Fibroblast of skin of left biceps (primary cell): ENCODE data around the gene KCNK1.

Experiments
- DNase-seq, 2 experiments: peaks; one replicate each; pipeline ENCODE4 v3.0.0-alpha.2; 2013; ENCODE audit warnings: low read depth in 2 of 2

The KCNK1 gene

DNA sequence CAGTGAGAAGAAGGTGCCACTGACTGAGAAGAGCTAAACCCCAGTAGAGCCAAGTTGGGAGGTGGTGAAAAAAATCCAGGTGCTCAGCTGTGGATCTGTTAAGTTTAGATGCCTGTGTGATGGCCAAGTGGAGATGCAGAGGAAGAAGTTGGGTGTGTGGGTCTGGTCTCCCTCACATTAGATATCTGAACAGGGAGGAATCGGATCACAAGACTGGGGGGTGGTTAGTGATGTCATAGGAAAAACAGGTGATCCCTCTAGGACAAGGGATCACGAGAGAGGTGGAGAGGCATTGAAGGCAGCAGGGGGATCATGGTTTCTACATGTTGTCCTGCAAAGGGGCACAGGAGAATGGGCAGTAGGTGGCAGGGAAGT lies 22.6 kb downstream of the KCNK1 start:
- DNase-seq, result no peak

DNA sequence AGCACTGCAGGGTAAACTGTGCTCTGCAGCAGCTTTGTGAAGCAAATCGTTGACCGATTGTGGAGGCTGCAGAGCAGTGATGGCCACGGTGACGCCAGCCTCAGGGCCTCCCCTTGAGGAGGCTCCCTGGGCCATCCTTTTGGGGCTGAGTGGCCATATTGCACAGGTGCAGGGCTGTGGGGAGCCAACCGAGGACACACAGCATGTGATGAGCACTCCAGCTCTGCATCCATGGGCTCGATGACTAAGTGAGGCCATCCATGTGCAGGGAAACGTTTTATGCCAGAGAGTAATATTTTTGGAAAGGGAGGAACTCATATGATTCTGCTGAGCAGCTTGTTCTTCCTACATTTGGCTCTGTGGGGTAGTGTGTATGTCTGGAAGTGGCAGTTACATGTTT lies 24.6 kb downstream of the KCNK1 start:
- DNase-seq, result no peak

DNA sequence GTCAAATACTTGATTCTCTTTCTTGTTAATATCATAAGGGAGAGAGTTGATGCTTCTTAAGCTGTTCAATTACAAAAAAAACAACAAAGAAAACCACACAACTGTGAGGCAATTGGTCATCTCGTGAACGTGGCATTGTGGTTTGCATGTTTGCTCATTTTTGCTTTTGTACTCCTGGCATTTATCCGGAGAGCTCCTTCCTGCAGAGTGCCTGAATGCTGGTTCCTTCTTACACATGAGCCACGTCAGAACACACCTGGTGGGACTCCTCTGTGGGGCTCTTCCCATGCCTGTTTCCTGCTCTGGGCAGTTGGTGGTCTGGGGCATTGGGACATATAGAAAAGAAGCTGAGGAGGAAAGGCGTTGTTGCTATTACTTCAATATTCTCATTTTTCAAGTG lies 25.7 kb downstream of the KCNK1 start:
- no peak for DNase-seq

DNA sequence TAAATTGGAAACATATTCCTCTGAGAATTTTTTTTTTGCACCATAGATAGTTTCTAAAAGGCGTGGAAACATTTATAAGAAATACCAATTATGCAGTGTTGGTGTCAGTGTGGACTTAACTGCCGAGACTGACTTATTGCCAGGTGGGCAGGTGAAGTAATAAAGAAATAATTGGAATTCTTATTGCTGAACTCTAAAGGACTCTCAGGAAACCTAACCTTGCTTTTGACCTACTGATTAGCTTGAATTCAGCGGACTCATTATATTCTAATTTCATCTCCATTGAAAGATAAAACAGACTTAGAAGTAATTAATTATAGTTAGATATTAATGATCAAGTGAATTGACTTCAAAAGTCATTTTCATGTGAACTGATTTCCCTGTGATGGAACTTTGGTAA lies 26.3 kb downstream of the KCNK1 start:
- no peak for DNase-seq

DNA sequence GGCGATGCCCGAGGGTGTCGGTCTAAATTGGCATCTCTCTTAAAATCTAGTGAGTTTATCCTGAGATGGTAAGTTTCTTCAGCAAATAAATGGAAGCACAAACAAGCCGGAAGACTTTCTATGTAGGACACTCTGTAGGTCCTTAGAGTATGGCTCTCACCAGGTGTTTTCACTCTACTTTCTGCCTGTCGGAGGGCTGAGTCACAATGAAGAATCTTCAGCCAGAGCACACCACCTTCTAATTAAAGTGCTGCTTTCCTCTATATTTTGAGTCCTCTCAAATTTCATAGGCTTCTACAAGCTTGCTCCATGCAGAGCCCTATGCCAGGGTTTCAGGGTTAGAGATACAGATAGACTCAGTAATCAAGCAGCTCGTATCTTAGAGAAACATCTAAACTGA lies 27.1 kb downstream of the KCNK1 start:
- no peak for DNase-seq

DNA sequence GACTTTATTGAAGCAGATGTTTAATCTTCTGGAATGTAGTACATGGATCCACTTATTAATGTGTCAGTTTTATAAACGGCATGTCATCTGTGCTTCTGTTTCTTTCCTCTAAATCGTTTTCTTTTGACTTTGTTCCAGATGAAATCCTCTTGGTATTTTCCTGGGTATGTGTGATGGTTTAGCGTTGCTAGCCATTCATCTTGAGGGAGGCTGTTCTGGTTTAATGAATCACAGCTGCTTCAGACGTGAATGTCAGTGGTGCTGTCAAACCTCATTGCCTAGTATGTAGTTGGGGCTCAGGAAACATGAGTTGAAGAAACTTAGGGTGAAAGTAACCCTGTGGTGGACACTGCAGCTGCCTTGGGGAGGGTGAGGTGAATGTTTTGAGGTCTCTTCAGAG lies 33.2 kb downstream of the KCNK1 start:
- DNase-seq, result peak; percentile 61 to 66

DNA sequence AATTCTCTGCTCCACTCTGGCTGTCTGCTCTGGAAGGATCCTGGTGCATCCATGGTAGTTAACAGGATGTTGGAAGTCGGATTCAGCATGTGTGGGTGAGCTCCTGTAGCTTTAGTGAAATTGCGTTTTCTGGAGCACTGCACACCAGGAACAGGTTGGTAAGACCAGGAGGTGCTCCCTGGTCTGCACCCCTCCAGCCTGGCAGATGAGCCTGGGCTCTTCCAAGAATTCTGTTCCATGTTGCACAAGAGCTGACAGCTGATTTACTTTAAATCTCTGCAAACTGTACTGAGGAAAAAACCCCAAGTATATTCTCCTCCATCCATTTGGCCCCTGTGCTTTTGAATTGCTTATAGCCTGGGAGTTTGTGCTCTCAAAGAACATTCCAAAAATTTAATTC lies 33.7 kb downstream of the KCNK1 start:
- DNase-seq, result no peak

DNA sequence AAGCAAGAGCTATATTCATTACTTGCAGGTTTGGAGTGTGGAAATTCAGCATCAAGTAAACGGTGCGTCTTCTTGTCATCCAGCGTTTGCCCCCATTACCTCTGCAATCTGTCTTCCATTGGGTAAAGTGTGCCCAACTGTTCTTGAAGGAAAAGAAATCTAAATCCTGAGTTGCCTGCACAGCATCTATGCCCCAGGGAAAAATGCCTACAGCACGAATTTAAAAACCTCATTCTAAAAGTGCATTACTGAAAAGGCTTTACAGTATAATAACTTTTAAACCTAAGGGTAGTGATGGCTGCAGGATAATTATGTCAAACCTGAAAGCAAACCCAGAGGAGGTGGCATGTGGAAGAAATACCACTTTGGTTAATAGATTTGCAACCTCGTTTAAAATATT lies 37.2 kb downstream of the KCNK1 start:
- no peak for DNase-seq

DNA sequence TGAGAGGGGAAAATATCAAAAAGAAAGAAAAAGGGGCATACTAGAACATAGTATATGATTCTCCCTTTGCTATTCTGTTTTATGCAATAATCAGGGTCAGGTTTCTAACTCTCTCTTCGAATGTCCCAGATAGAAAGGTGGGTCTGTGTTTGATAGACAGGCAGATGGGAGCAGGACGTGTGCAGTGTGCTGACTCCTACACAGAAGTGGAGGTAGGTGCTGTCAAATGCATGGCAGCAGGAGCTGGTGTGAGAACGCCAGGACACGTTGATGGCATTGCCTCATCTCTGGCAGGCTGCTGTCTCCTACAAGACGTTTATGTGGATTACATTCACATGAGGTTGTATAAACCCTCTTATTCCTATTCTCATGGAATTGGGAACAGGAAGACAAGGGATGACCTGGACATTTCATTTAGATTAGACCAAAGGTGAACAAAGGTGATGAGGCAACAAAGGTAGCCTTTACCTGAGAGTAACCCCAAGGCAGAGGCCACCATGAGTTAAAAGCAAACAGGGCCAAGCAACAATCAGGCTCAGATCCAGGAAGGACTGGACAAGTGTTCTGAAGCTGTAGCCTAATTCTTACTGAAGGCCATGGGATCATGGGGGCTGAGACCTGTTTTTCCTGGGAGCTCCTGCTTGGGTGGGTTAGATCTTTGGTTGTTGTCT lies 37.8 kb downstream of the KCNK1 start:
- no peak for DNase-seq

DNA sequence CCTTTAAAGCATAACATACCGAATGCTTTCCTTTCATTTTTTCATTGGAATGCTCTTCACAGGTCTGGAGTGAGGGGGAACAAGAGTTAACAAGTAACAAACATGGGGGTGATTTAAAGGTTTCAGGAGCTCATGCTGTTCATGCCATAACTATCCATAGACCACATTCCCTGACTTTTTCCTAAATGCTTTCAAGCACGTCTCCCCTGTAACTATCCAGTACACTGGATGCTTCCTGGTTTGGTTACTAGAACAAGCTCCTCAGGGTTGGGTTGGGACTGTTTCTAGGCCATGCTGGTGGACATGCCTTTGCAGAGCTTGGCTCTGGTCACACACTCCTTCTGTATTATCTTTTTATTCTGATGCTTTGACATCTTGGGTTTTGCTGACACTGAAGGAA lies 38.6 kb downstream of the KCNK1 start:
- DNase-seq, result no peak

DNA sequence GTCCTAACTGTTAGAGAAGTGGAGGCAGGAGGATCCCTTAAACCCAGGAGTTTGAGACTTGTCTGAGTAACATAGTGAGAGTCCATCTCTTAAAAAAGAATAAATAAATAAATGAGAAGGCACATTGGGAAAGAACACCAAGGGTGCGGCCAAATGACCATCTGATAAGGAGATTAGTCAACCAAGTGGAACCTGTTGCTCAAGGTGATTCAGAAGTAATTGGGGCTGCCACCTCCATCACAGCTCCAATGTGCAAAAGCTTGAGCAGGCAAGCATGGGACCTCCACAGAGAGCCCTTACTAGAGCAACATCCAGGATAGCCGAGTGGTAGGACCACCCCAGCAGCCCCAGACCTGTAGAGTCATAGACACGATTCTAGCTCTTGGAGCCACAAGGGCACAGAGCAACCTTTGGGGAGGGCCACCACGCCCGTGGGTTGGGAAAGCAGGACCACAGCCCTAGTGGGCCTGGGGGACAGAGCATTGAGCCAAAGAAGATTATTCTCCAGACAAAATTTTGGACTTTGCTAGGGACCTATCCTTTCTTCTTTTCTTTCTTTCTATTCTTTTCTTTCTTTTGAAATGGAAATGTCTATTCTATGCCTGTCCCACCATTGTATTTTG lies 40.9 kb downstream of the KCNK1 start:
- DNase-seq, result no peak

DNA sequence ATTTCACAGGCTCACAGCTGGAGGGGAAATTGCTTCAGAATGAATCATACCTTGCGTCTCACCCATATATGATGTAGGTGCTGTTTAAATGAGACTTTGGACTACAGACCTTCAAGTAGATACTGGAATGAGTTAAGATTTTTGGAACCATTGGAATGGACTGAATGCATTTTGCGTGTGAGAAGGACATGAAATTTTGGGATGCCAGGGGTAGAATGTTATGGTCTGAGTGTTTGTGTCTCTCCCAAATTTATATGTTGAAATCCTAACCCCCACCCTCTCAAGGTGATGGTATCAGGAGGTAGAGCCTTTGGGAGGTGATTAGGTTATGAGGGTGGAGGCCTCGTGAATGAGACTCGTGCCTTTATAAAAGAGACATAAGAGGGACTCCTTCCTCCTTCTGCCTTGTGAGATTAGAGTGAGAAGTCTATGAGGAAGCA lies 41.4 kb downstream of the KCNK1 start:
- DNase-seq, result no peak

DNA sequence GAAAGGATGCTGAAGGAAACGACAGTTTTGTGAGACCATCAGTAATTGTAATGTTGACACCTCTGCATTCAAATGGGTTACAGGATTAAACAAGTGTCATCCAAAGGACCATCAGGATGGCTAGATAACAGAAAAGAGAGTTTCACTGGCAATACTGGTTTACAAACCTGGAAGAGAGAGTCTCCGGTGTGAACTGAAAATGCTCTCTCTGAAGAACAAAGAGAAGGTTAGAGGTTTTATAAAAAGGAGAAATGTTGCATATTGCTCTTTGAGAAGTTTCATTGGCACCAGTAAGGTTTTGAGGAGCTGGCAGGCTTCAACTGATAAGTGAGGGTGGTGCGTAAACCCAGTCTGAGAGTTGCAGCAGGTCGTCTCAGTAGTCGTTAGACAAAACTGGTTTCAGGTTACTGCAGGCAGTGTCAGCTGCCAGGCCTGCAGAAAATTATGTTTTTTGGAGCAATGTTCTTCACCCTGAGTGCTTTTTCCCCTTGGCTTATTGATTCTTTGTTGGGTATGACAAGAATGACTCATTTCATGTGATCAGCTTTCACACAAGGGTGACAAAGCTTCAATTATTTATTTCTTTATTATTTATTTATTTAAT lies 42.2 kb downstream of the KCNK1 start:
- no peak for DNase-seq

DNA sequence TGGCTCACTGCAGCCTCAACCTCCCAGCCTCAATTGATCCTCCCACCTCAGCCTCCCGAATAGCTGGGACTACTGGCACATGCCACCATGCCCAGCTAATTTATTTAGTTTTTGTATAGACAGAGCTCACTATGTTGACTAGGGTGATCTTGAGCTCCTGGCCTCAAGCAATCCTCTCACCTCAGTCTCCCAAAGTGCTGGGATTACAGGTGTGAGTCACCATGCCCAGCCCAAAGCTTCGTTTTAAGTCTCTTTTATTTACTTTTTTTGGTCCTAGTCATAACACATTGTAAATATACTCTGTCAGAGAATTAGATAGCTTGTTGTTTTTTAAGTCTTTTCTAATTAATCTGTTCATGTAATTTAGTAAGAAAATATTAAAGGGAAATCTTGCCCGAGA lies 42.8 kb downstream of the KCNK1 start:
- no peak for DNase-seq

DNA sequence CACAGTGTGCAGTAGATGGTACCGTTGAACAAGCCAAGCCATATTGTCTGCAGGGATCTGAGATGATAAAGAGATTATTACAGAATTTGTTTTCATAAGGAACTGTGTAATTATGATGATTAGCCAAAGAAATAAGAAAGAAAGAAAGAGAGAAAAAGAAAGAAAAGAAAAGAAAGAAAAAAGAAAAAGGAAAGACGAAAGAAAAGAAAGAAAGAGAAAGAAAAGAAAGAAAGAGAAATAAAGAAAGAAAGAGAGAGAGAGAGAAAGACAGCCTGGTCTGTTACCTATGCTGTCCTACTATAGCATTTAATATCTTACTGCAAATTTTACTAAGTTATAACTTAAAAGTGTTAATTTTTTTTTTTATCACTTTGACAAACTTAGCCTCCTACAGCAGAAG lies 43.6 kb downstream of the KCNK1 start:
- no peak for DNase-seq

DNA sequence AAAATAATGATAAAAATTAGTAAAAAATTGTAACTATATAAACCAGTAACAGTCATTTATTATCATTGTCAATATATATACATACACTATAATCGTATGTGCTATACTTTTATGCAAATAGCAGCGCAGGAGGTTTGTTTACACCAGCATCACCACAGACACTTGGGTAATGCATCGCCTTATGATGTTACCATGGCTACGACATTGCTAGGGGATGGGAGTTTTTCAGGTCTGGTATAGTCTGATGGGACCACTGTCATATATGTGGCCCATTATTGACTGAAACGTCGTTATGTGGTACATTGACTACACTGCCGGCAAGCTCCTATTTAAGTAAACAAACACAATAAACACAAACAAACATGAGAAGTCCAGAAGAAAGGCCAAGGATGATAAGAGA lies 45.6 kb downstream of the KCNK1 start:
- DNase-seq, result no peak

DNA sequence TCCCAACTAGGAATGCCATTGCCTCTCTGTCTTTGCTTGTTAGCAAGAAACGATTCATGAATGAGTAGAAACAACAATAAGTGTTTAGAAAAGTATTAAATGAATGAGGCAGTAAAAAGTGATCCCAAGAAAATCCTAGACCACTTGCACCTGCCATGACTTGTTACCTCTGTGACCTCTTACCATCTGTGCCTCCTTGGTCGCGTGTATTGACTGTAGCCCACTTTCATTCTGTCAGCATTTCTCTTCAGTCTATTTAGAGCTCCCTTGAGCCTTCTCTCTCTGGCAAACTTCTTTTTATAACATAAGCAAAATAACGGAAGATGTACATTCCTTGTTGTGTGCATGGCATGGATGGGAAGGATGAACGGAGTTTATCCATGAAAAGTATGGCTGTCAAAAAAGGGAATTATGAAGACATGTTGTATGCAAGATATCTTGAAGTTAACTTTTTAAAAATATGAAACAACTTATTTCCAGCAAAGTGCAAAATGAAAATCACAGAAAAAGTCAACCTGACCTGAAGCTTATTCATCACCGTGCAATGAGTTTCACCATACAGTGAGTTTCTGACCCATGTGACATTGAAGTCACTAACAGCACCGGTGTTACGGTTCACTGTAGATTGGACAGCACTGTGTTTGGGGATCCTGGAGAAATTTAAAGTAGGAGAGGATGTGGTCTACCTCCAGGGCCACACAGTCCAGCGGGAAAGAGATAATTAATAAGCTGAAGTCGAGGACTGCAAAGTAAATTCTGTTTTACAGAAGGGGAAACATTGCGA lies 47.7 kb downstream of the KCNK1 start:
- DNase-seq, result no peak

DNA sequence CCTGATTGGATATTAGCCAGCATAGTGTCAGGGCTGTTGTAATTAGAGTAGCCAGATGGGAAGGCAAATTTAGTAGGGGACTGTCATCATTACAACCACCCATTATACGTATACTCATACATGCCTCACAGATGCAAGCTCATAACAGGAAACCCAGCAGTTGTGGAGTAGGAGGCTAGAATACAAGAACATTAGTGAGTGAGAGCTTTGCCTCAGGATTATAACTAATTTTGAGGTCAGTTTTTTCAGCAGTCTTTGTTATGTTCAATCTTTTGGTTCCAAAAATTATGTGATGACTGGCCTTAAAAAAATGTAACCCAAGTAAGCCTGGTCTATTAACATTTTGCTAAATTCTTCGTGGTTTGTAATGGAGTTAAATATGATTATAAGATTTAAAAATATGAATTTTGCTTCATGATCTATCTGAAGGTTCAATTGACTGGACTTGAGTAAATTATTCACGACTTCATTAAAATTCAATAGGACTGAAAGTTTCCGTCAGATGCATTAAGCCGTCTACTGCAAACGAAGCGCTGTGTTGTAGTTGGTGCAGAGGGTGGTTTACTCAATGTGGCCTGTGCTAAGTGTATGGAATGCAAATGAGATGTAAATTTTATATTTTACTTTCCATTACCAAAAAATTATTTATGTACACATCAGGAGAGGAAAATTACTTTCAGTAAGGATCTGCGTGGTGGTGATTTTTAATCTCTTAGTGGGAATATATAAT lies 48.8 kb downstream of the KCNK1 start:
- DNase-seq, result peak; percentile 42 to 55

DNA sequence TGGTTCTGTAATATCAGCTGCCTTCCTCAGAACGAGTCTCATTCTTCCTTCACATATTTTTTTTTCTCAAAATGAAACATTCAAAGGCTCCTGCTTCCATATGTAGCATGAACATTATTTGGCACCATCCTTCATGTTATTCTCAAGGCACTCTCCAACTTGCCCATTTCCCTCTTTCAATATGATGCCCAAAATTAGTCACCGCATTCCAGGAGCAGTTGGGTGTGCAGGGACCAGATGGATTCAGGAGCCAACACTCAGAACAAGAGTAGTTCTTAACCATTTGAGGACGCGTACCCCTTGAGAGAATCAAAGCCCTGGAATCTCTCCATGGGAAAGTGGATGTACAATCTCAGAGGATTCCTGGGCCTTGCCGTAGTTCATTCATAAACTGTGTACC lies 50.3 kb downstream of the KCNK1 start:
- no peak for DNase-seq

DNA sequence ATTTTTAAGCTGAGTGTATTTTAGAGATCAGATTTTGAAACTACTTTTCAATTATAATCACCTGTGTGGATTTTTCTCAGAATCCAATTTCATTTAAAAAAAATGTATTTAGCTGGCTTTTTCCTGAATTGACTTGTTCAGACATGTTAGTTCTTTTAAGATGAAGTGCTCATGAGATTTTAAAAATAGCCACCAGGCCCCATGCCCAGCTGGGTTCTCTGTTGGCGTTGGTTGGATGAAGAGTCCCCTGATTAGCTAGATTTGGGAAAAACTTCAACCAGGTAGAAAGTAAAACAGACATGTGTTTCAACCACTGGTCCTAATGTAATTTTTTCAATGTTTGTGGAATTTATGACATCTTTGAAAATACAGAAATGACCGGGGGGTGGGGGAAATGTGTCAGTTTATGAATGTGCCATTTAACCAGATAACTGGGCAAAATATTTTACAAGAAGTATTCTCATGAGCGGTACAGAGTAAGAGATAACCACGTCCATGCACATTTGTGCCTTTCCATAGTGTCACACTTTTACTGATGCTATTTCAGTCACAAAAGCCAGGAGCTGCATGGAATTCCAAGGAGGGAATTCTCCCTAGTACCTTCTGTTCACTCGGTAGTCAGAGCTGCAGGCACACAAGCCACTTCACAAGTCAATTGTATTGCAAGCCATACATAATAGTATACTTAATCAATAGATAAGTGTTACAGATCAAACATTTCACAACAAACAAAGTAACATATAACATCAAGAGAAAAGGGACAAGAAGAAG lies 51.1 kb downstream of the KCNK1 start:
- DNase-seq, result no peak

DNA sequence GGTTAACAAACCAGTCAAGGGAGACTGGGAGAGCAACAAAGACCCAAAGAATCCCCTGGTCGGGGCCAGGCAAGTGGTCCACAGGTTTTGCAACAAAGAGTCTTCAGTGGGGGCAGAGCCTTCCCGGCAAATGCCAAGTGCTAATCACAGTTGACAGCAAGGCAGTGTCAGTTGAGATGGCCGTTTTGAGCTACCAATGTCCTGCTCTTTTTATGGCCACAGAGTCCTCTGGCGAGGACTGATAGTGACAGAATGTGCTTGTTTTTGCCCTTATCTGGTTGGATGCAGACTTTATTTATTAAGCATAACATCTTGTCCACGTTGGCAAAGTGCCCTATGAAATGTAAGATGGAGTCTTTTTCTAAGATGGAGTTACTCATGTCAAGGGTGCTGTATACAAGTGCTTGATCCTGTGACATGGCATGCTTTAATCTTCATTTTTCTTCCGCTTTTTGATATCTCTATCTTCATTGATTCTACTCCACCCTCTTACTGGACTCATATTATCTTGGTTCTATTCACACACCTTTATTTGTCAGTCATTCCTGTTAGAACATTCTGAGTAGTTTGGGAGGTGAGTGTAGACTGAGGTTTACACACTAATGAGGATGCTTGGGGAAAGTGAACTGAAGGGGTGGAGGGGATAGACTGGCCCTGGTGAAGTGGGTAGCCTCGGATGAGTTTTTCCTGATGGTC lies 51.8 kb downstream of the KCNK1 start:
- DNase-seq, result no peak
